Left lung (tissue), 10 donors: ENCODE data around the gene USP14. TPM values are rescaled to one million over a fixed set of nuclear protein-coding genes. Genes with fewer than 3 reads are reported as not detected.
"Not testable (repeated sequence)": the region's sequence is repeated elsewhere in the genome, so short reads cannot be mapped to it uniquely, and the experiment has no call there.

Experiments
- ATAC-seq: fragments of 200-7000 bp; cut with Tn5 transposase; one replicate; pipeline ENCODE4 v1.9.1; 2020; ENCODE audit warnings: moderate library complexity
- DNase-seq, 4 donors: peaks; one replicate each; pipeline ENCODE4 v3.0.0-alpha.2; 2013 to 2020
- H3K27ac ChIP-seq, 2 donors: fragments of 200-600 bp; sonication (generic) in 1 of 2; one replicate each; pipeline versions ENCODE4 v1.5.0 to v1.8.0; 2020 to 2021
- H3K27me3 ChIP-seq, 2 donors: fragments of 200-600 bp; sonication (generic) in 1 of 2; one replicate each; pipeline versions ENCODE4 v1.5.0 to v1.8.0; 2020 to 2021
- H3K36me3 ChIP-seq, 2 donors: fragments of 200-600 bp; sonication (generic) in 1 of 2; one replicate each; pipeline versions ENCODE4 v1.5.0 to v1.8.0; 2020 to 2021
- H3K4me1 ChIP-seq, 2 donors: fragments of 200-600 bp; one replicate each; pipeline ENCODE4 v1.8.0; 2021
- H3K4me3 ChIP-seq, 2 donors: fragments of 200-600 bp; sonication (generic) in 1 of 2; one replicate each; pipeline versions ENCODE4 v1.5.0 to v1.8.0; 2020 to 2021; ENCODE audit warnings: mild to moderate bottlenecking in 1 of 2
- H3K9me3 ChIP-seq, 2 donors: fragments of 200-600 bp; sonication (generic) in 1 of 2; one replicate each; pipeline versions ENCODE4 v1.5.0 to v1.8.0; 2020 to 2021
- intact Hi-C, 2 donors: fragments of 100-400 bp; cut with DNase I; formaldehyde crosslinking; loops; one replicate each; pipeline versions ENCODE4 v1.11.2 to v1.14.2; 2022
- polyA plus RNA-seq, 6 donors: library from polyadenylated mRNA; unstranded; fragments of 120-200 nt; gene quantifications; one replicate each; pipeline ENCODE4 v1.2.1, GENCODE V29; 2013; ENCODE audit not compliant: insufficient read length in 6 of 6
- total RNA-seq, 2 donors: library from RNA; stranded (reverse); fragmentation: NEBNext Ultra II Directional; extraction: Animal tissue kit (Norgen Biotek cat#: 25700); gene quantifications; one replicate each; pipeline ENCODE4 v1.2.1, GENCODE V29; 2021
- TF ChIP-seq, protein P1 (sequence below), 2 donors: fragments of 200-600 bp; sonication (generic) in 1 of 2; IDR thresholded peaks; one replicate each; pipeline versions ENCODE4 v1.5.0 to v1.8.0; 2021; ENCODE audit warnings: antibody characterized with exemption in 2 of 2
- donor health status: DM: no; HTN: yes; CAD: no.
- donor health status: DM: no; HTN: no; CAD: no.

Gene USP14
- total and polyA plus RNA-seq, 8 donors, result 45.5 to 59.7 (median 48.8) TPM

DNA sequence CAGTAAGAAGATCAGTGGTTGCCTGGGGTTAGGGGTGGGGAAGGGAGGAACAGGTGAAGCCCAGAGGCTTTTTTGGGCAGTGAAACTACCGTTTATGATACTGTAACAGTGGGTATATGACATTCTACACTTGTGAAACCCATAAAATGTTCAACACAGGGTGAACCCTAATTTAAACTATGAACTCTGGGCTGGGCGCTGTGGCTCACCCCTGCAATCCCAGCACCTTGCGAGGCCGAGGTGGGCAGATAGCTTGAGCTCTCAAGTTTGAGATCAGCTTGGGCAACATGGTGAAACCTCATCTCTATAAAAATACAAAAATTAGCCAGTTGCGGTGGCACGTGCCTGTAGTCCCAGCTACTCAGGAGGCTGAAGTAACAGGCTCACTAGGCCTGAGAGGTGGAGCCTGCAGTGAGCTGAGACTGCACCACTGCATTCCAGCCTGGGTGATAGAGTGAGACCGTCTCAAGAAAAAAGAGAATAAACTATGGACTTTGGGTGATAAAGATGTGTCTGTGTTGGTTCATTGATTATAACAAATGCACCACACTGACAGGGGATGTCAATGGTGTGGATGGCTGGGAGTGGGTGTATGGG is 17.6 kb upstream of the USP14 start:
- no peaks in the 10 kb centered on the region for H3K36me3 ChIP-seq
- H3K9me3 ChIP-seq, result no peaks in the 10 kb centered on the region
- H3K4me1 ChIP-seq, result no peaks in the 10 kb centered on the region
- ATAC-seq (no peak), DNase-seq (no peak)
- intact Hi-C loops, result no loop called here
- H3K27ac ChIP-seq, result no peak overlapping the region
- H3K27me3 ChIP-seq, result peaks cover 0 to 3% of the 10 kb centered on the region in 2 donors
- TF ChIP-seq, protein P1, sequence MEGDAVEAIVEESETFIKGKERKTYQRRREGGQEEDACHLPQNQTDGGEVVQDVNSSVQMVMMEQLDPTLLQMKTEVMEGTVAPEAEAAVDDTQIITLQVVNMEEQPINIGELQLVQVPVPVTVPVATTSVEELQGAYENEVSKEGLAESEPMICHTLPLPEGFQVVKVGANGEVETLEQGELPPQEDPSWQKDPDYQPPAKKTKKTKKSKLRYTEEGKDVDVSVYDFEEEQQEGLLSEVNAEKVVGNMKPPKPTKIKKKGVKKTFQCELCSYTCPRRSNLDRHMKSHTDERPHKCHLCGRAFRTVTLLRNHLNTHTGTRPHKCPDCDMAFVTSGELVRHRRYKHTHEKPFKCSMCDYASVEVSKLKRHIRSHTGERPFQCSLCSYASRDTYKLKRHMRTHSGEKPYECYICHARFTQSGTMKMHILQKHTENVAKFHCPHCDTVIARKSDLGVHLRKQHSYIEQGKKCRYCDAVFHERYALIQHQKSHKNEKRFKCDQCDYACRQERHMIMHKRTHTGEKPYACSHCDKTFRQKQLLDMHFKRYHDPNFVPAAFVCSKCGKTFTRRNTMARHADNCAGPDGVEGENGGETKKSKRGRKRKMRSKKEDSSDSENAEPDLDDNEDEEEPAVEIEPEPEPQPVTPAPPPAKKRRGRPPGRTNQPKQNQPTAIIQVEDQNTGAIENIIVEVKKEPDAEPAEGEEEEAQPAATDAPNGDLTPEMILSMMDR (IDR thresholded peaks at IDR 0.05), result no peak
- no peak overlapping the region for H3K4me3 ChIP-seq

DNA sequence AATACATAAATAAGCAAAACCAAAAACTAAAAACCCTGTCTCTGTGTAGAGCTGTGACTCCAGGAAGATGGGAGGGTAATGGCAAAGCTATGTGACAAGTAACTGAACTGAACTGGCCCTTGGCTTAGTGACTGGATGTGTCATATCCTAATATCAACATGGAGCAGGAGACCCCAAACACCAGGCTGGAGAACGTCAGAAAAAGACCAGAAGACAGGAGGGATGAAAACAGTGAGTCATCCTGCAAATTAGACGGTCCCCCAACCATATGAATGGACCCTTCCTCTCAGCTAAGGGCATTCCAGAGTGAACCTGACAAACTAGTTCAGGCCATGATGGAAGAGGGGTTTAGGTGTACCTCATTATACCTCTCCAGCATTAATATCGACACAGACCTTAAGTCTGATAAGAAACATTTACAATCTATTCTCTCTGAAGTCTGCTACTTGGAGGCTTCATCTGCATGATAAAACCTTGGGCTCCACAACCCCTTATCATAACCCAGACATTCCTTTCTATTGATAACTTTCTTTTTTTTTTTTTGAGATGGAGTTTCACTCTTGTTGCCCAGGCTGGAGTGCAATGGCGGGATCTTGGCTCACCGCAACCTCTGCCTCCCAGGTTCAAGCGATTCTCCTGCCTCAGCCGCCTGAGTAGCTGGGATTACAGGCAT is 15.6 kb upstream of the USP14 start:
- H3K27me3 ChIP-seq, DNase-seq, H3K4me1 ChIP-seq, intact Hi-C loops, H3K36me3 ChIP-seq, H3K9me3 ChIP-seq, H3K27ac ChIP-seq, H3K4me3 ChIP-seq, ATAC-seq: not testable (repeated sequence)

DNA sequence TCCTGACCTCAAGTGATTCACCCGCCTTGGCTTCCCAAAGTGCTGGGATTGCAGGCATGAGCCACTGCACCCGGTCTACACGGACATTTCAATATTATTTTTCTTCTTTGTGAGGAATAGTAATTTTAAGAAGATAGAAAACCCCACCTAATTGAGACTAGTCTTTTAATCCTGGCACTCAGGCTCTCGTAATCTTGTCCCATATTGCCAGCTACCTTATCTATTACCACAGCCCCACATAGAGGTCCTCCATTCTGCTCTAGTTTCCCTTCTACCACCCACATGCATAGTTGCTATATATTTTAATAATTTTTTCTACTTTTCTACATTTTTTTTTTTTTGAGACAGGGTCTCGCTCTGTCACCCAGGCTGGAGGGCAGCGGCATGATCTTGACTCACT is 9.5 kb upstream of the USP14 start:
- ATAC-seq, result no peak
- H3K9me3 ChIP-seq, result no peaks in the 10 kb centered on the region
- no peak overlapping the region for H3K27ac ChIP-seq
- no peaks in the 10 kb centered on the region for H3K4me1 ChIP-seq
- H3K36me3 ChIP-seq, result no peaks in the 10 kb centered on the region
- intact Hi-C loops, result no loop called here
- H3K27me3 ChIP-seq, result peaks cover 3 to 21% of the 10 kb centered on the region in 2 donors
- TF ChIP-seq, protein P1 (IDR thresholded peaks at IDR 0.05), result no peak
- DNase-seq, result no peak
- no peak overlapping the region for H3K4me3 ChIP-seq

DNA sequence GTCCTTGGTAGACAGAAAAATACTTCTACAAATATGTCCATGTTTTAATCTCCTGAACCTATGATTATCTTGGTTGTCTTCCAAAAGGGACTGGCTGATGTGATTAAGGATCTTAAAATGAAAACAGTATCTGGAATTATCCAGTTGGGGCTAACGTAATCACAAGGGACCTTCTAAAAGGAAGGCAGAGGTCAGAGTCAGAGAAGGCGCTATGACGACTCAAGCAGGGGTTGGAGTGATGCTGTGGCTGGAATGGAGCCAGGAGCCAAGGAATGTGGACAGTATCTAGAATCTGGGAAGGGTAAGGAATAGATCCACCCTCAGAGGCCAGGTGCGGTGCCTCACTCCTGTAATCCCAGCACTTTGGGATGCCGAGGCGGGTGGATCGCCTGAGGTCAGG is 4.2 kb upstream of the USP14 start:
- TF ChIP-seq, protein P1 (IDR thresholded peaks at IDR 0.05), result no peak
- Histone ChIP-seq H3K27ac (no peak overlapping the region), H3K9me3 (no peaks in the 10 kb centered on the region), H3K36me3 (no peaks in the 10 kb centered on the region), H3K4me3 (no peak overlapping the region), H3K27me3 (peaks cover 0 to 18% of the 10 kb centered on the region in 2 donors), H3K4me1 (peaks cover 0 to 3% of the 10 kb centered on the region in 2 donors)
- DNase-seq (no peak), ATAC-seq (no peak)
- intact Hi-C loops, result no loop called here

DNA sequence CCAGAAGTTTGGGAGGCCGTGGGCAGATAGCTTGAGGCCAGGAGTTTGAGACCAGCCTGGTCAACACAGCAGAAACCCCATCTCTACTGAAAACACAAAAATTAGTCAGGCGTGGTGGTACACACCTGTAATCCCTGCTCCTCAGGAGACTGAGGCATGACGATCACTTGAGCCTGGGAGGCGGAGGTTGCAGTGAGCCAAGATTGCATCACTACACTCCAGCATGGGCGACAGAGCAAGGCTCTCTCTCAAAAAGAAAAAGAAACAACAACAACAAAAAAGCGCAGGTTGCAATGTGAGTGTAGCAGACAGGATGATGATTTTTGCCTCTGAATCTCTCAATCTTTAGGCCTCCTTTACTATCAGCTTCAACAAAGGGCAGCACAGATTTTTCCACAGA is 2.7 kb upstream of the USP14 start:
- TF ChIP-seq, protein P1 (IDR thresholded peaks at IDR 0.05), result no peak
- DNase-seq, result no peak
- Histone ChIP-seq H3K9me3 (no peaks in the 10 kb centered on the region), H3K4me3 (no peak overlapping the region), H3K4me1 (peaks cover 5 to 16% of the 10 kb centered on the region in 2 donors), H3K36me3 (no peaks in the 10 kb centered on the region), H3K27ac (no peak overlapping the region), H3K27me3 (peaks cover 0 to 3% of the 10 kb centered on the region in 2 donors)
- ATAC-seq, result no peak
- intact Hi-C loops, result no loop called here
